Measurements from ENCODE around the gene CCDC192. TPM values are rescaled to one million over a fixed set of nuclear protein-coding genes. Genes with fewer than 3 reads are reported as not detected.

Gene CCDC192
- total RNA-seq, 2 donors from 2014 or later, result not detected

- Mint-ChIP-seq H3K36me3 (no peaks in the 10 kb centered on the region), H3K9me3 (peaks cover 3% of the 10 kb centered on the region), H3K4me3 (no peak overlapping the region), H3K27ac (no peak overlapping the region), H3K27me3 (peaks cover 0 to 12% of the 10 kb centered on the region in 2 donors), H3K4me1 (ENCODE audit: low read depth in 2 of 2) (no peaks in the 10 kb centered on the region)
- DNase-seq (ENCODE audit: low spot score) (no peak), ATAC-seq (no peak)
These were observed 18.3 kb upstream of the CCDC192 start for GRCh38 chr5:127684726-127685467.

- no peak for ATAC-seq
- Mint-ChIP-seq H3K9me3 (peaks cover 3% of the 10 kb centered on the region), H3K4me1 (ENCODE audit: low read depth in 2 of 2) (no peaks in the 10 kb centered on the region), H3K4me3 (no peak overlapping the region), H3K27me3 (peaks cover 0 to 12% of the 10 kb centered on the region in 2 donors), H3K27ac (no peak overlapping the region), H3K36me3 (no peaks in the 10 kb centered on the region)
- no peak for DNase-seq (ENCODE audit: low spot score)
These were observed 17.5 kb upstream of the CCDC192 start for GRCh38 chr5:127685662-127686061.

GRCh38 chr5:127686424-127686823 lies 16.8 kb upstream of the CCDC192 start:
- H3K27me3 Mint-ChIP-seq, result peaks cover 0 to 12% of the 10 kb centered on the region in 2 donors
- DNase-seq (ENCODE audit: low spot score), result no peak
- H3K36me3 Mint-ChIP-seq, result no peaks in the 10 kb centered on the region
- no peak overlapping the region for H3K27ac Mint-ChIP-seq
- no peak overlapping the region for H3K4me3 Mint-ChIP-seq
- no peak for ATAC-seq
- H3K9me3 Mint-ChIP-seq, result peaks cover 3% of the 10 kb centered on the region
- no peaks in the 10 kb centered on the region for H3K4me1 Mint-ChIP-seq (ENCODE audit: low read depth in 2 of 2)

- ATAC-seq, result no peak
- H3K4me1 Mint-ChIP-seq (ENCODE audit: low read depth in 2 of 2), result no peaks in the 10 kb centered on the region
- no peak overlapping the region for H3K27ac Mint-ChIP-seq
- peaks cover 0 to 7% of the 10 kb centered on the region in 2 donors for H3K27me3 Mint-ChIP-seq
- H3K9me3 Mint-ChIP-seq, result no peaks in the 10 kb centered on the region
- no peak overlapping the region for H3K4me3 Mint-ChIP-seq
- no peak for DNase-seq (ENCODE audit: low spot score)
- no peaks in the 10 kb centered on the region for H3K36me3 Mint-ChIP-seq
These were observed 8.5 kb upstream of the CCDC192 start for GRCh38 chr5:127694518-127695171.

GRCh38 chr5:127695346-127695745 lies 7.8 kb upstream of the CCDC192 start:
- peaks cover 0 to 7% of the 10 kb centered on the region in 2 donors for H3K27me3 Mint-ChIP-seq
- DNase-seq (ENCODE audit: low spot score) (no peak), ATAC-seq (no peak)
- H3K4me3 Mint-ChIP-seq, result no peak overlapping the region
- no peaks in the 10 kb centered on the region for H3K36me3 Mint-ChIP-seq
- H3K4me1 Mint-ChIP-seq (ENCODE audit: low read depth in 2 of 2), result no peaks in the 10 kb centered on the region
- no peaks in the 10 kb centered on the region for H3K9me3 Mint-ChIP-seq
- no peak overlapping the region for H3K27ac Mint-ChIP-seq

GRCh38 chr5:127696683-127697082 lies 6.5 kb upstream of the CCDC192 start:
- H3K4me1 Mint-ChIP-seq (ENCODE audit: low read depth in 2 of 2), result no peaks in the 10 kb centered on the region
- DNase-seq (ENCODE audit: low spot score) (no peak), ATAC-seq (no peak)
- no peaks in the 10 kb centered on the region for H3K36me3 Mint-ChIP-seq
- no peak overlapping the region for H3K4me3 Mint-ChIP-seq
- no peak overlapping the region for H3K27ac Mint-ChIP-seq
- H3K9me3 Mint-ChIP-seq, result no peaks in the 10 kb centered on the region
- peaks cover 0 to 7% of the 10 kb centered on the region in 2 donors for H3K27me3 Mint-ChIP-seq

- Mint-ChIP-seq H3K4me3 (no peak overlapping the region), H3K4me1 (ENCODE audit: low read depth in 2 of 2) (no peaks in the 10 kb centered on the region), H3K36me3 (no peaks in the 10 kb centered on the region), H3K27ac (no peak overlapping the region), H3K9me3 (no peaks in the 10 kb centered on the region), H3K27me3 (peaks cover 0 to 7% of the 10 kb centered on the region in 2 donors)
- DNase-seq (ENCODE audit: low spot score) (no peak), ATAC-seq (no peak)
These were observed 5.1 kb upstream of the CCDC192 start for GRCh38 chr5:127697894-127698600.

GRCh38 chr5:127699416-127699815 lies 3.8 kb upstream of the CCDC192 start:
- Mint-ChIP-seq H3K27ac (no peak overlapping the region), H3K27me3 (no peaks in the 10 kb centered on the region), H3K9me3 (no peaks in the 10 kb centered on the region), H3K4me1 (ENCODE audit: low read depth in 2 of 2) (no peaks in the 10 kb centered on the region), H3K4me3 (no peak overlapping the region), H3K36me3 (no peaks in the 10 kb centered on the region)
- no peak for ATAC-seq
- no peak for DNase-seq (ENCODE audit: low spot score)

- Mint-ChIP-seq H3K36me3 (no peaks in the 10 kb centered on the region), H3K27ac (no peak overlapping the region), H3K27me3 (peaks cover 0 to 3% of the 10 kb centered on the region in 2 donors), H3K4me3 (no peak overlapping the region), H3K9me3 (no peaks in the 10 kb centered on the region), H3K4me1 (ENCODE audit: low read depth in 2 of 2) (no peaks in the 10 kb centered on the region)
- ATAC-seq, result no peak
- DNase-seq (ENCODE audit: low spot score), result no peak
These were observed 2.9 kb upstream of the CCDC192 start for GRCh38 chr5:127700237-127700766.

GRCh38 chr5:127702434-127702833 lies 757 bp upstream of the CCDC192 start:
- H3K27me3 Mint-ChIP-seq, result peaks cover 0 to 10% of the 10 kb centered on the region in 2 donors
- no peaks in the 10 kb centered on the region for H3K36me3 Mint-ChIP-seq
- H3K4me1 Mint-ChIP-seq (ENCODE audit: low read depth in 2 of 2), result no peaks in the 10 kb centered on the region
- ATAC-seq, result no peak
- no peak overlapping the region for H3K4me3 Mint-ChIP-seq
- DNase-seq (ENCODE audit: low spot score), result no peak
- H3K9me3 Mint-ChIP-seq, result peaks cover 4% of the 10 kb centered on the region
- no peak overlapping the region for H3K27ac Mint-ChIP-seq

GRCh38 chr5:127705120-127705892 lies 2.1 kb downstream of the CCDC192 start:
- no peak overlapping the region for H3K27ac Mint-ChIP-seq
- H3K36me3 Mint-ChIP-seq, result no peaks in the 10 kb centered on the region
- no peak for ATAC-seq
- DNase-seq (ENCODE audit: low spot score), result no peak
- H3K27me3 Mint-ChIP-seq, result peaks cover 0 to 10% of the 10 kb centered on the region in 2 donors
- H3K4me3 Mint-ChIP-seq, result no peak overlapping the region
- H3K4me1 Mint-ChIP-seq (ENCODE audit: low read depth in 2 of 2), result no peaks in the 10 kb centered on the region
- H3K9me3 Mint-ChIP-seq, result peaks cover 4% of the 10 kb centered on the region

GRCh38 chr5:127706691-127707090 lies 3.5 kb downstream of the CCDC192 start:
- peaks cover 4% of the 10 kb centered on the region for H3K9me3 Mint-ChIP-seq

GRCh38 chr5:127707209-127707608 lies 4.0 kb downstream of the CCDC192 start:
- no peak for DNase-seq (ENCODE audit: low spot score)
- peaks cover 4% of the 10 kb centered on the region for H3K9me3 Mint-ChIP-seq
- ATAC-seq, result no peak
- H3K4me3 Mint-ChIP-seq, result no peak overlapping the region
- H3K27me3 Mint-ChIP-seq, result peaks cover 0 to 10% of the 10 kb centered on the region in 2 donors
- H3K36me3 Mint-ChIP-seq, result no peaks in the 10 kb centered on the region
- H3K27ac Mint-ChIP-seq, result no peak overlapping the region
- no peaks in the 10 kb centered on the region for H3K4me1 Mint-ChIP-seq (ENCODE audit: low read depth in 2 of 2)

More at GRCh38 chr5:127706691-127707090, 3.5 kb downstream of the CCDC192 start:
- Mint-ChIP-seq H3K36me3 (no peaks in the 10 kb centered on the region), H3K4me3 (no peak overlapping the region), H3K27ac (no peak overlapping the region), H3K27me3 (peaks cover 0 to 10% of the 10 kb centered on the region in 2 donors), H3K4me1 (ENCODE audit: low read depth in 2 of 2) (no peaks in the 10 kb centered on the region)
- DNase-seq (ENCODE audit: low spot score), result no peak
- no peak for ATAC-seq

All from natural killer cell treated with Interleukin-12 subunit alpha and Interleukin-12 subunit beta and Interleukin-15 and Interleukin-18, amount 100 ng/mL, for 72 hours (primary cell).